Nucleus accumbens (tissue), 56 donors: ENCODE measurements around the gene SNX9.

Experiments
- DNase-seq, 56 donors: peaks; one replicate each; lab custom pipeline; 2025; lab: John Stamatoyannopoulos, UW

Gene SNX9

DNA sequence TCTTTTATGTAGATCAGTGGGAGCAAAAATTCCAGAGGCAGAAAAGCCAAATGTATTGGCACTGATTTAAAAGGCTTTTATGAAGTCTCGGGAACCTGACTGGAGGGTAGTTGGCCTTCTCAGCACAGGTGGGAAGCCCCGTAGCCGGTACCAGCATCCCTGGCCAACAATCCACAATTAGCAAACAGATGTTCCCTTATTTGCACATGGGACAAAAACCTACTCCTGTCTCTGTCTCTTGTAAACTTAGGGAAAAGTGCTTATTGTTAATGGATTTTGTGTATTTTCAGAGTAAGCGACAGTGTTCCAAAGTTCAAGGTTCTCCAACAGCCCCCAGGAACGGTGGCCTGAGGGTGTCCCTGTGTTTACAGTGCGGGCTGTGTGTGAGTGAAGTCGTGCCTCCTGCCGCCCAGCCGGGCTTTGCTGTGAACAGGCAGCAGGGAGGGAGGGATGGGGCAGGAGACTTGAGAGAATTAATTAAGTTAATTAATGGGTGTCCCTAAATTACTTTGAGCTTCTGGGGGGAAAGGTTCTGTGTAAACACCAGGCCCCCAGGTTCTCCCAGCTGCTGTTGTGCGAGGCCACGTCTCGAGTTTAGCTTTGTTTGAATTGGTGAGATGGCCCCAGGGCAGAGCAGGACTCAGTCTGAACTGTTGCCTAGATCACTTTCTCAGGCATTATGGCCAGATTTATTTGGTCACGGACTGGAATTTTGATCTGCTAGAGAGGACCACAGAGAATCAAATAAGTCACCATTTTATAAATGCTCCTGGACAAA lies 162.5 kb downstream of the SNX9 start:
- DNase-seq: peak in 10 of 56 donors; percentile 18 to 46 (median 30)

DNA sequence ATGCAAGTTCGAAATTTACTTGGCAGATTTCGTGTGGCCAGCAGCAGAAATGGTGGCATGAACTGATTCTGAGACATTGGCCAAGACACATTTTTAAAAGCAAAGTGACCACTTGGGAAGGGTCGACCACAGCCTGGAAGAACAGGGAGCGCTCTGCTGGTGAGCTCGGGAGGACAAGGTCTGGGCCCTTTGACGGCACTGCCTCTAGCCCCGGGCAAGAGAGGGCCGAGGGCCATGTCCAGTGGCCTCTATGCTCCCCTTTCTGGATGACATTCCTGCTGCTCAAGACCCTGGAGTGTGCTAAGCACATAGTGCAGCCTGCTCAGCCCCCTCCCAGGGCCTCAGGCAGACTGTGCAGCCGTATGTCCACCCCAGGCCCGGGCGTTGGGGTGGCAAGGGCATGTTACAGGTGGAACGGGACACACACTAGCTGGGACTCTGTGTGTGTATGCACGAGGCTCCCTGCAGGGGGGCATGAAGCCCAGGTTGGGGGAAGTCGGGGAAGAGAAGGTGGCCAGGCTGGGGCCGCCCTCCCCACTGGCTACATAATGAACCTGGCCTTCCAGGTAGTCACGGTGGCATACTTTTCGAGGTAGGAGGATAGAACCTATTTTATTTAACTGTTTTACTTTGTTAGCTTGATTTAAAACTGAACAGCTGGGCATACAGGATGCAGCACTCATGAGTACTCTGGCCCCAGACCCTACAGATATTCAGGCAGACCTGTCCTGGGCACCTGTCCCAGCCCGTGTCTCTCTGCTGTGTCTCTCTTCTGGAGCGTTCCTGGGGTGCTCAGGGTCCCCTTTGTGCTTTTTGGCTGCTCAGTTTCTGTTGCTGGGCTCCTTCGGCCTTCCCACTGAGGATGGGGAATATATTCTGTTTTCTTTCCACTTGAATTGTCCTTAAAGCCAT lies 165.0 kb downstream of the SNX9 start:
- DNase-seq: no peak

DNA sequence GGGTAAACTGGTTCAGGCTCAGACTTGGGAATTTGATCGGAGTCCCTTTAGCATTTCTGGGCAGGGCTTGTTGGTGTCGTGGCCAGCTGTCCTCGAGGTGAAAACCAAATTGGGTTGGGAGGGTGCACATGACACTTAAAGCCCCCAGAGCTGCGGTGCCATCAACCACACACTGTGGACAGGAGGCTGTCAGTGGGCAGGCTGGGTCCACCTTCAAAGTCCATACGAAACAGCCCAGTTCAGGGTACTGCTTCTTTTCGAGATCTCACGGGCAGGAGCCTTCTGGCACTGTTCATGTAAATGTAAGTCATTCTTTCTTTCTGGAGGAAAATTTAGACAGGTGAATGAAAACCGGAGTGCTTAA lies 165.6 kb downstream of the SNX9 start:
- no peak for DNase-seq

DNA sequence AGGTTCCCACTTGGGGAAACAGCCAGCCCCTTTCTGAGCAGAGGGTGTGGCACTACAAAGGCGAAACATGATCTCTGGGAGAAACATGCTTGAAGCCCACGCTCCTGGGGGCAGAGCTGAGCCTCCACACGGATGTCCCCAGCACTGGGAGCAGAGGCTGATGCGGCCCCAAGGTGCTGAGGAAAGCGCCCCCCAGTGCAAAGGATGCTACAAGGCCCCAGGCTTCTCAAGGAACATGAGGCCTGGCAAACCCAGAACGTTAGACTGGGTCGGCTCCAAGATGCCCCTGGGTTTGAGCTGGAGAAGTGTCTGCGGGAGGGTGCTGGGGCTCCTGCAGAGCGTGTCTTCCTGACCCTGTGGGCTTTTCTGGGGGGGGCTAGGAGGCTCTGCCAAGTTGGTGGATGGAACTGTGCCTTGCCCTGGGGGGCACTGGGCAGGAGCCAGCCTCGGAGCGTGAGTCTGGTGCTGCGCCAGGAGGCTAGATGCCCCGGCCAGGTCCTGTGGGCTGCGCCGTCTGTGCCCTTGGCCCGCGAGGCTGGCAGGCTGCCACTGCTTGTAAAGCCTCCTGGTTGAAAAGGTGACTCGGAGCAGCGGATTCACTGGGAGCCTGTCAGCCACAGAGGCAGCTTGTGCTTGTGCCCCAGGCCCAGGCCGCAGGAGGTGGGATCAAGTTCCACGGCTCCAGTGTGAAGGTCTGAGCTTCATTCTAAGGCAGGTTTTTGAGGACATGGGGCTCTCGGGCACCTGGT lies 166.7 kb downstream of the SNX9 start:
- peak in 32 of 56 donors; percentile 15 to 84 (median 45) for DNase-seq

DNA sequence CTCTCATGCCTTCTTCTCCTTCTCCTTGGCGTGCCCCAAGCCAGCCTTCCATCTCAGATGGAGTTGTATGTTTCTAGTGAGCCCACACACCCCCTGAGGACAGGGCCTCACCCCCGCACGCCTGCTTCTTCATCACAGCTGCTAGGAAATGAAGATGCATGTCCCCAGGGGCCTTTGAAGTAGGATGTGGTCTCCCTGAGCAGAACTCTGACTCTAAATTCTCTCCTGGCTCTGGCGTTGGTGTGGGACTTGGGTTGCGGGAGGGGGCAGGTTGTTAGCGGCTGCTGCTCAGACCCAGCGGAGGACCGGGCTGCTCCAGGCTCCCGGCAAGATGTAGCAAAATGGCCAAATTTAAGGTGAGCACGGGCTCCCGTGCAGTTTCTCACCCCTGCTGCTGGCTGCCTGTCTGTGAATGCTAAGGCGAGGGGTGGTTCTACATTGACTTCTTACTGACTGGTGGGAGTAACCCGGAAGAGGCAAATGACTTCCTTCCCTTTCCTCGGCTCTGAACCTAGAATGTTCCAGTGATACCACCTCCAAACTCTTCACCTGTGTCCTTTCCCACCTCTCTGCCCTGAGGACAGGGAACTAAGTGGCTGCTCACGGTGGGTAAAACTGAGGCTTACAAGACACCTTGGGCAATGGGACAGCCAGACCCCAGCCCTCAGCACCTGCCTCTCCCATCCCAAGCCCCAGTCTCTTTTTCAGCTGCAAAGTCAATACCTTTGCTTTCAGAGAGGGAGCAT lies 167.4 kb downstream of the SNX9 start:
- DNase-seq: no peak

DNA sequence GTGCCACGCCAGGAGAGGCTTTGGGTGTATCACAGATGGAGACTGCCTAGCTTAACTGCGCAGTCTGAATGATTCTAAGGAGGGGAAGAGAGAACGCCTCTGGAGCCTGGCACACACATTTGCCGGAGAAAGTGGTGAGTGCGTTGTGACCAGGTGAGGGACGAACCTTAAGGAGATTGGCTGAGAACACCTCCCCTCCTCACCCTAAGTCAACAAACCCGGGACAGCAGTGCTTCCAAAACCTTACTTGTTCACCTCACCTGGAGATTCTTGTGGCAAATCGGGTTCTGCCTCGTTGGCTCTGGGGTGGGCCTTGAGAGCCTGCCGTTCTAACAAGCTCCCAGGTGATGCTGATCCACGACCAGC lies 168.0 kb downstream of the SNX9 start:
- no peak for DNase-seq

DNA sequence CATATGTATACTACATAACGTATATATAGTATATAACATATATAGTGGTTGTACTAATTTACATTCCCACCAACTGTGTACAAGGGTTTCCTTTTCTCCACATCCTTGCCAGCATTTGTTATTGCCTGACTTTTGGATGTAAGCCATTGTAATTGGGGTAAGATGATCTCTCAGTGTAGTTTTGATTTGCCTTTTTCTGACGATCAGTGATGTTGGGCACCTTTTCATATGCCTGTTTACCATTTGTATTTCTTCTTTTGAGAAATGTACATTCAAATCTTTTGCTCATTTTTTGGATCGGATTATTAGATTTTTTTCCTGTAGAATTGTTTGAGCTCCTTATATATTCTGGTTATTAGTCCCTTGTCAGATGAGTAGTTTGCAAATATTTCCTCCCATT lies 170.0 kb downstream of the SNX9 start:
- no peak for DNase-seq

DNA sequence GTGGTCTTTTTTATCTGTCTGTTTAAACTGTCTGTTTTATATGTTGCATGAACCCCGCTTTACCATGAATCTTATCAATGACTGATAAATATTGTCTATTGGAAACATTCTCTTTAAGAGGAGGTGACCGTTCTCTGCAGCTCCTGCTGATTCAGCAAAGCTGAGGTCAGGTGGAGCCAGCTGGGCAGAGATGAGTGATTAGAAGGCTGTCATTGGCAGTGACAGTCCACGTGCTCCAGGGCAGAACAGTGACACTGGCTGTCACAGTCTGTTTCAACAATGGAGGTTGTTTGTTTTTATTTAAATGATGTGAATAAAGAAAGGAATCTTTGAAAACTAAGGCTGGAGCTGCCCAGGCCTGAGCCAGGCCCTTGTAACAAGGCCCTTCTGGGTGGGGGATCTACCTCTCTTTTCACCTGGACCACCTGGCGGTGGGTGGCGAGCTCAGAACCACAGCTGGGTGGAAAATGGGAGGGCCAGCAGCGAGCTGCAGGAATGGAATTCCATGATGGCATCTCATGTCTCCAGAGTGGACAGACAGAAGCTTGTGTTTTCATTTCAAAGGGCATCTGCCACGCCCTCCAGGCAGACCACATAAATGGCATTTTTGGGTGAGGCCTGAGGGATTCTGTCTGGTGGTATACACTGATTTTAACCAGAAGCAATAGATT lies 171.2 kb downstream of the SNX9 start:
- peak in 39 of 56 donors; percentile 15 to 75 (median 51) for DNase-seq
